ENCODE measurements around the gene TAS2R41. TPM values are rescaled to one million over a fixed set of nuclear protein-coding genes. Genes with fewer than 3 reads are reported as not detected.
"Not testable (repeated sequence)": the region's sequence is repeated elsewhere in the genome, so short reads cannot be mapped to it uniquely, and the experiment has no call there.

Gene TAS2R41
- total RNA-seq, 1 donor from 2014 or later = not detected

- Mint-ChIP-seq H3K4me3 (no peak overlapping the region), H3K36me3 (ENCODE audit: low read depth) (no peaks in the 10 kb centered on the region), H3K27me3 (peaks cover 27% of the 10 kb centered on the region), H3K27ac (no peak overlapping the region), H3K4me1 (no peaks in the 10 kb centered on the region), H3K9me3 (no peaks in the 10 kb centered on the region)
- CTCF ChIA-PET = no interaction called here
- ATAC-seq (ENCODE audit: low read depth) = no peak
- no peak for DNase-seq
- intact Hi-C loops (cut with micrococcal nuclease) = no loop called here
- no peak for TF ChIP-seq CTCF (IDR thresholded peaks at IDR 0.05)
- POLR2A ChIA-PET = no interaction called here
Observed at GRCh38 chr7:143518941-143519340, 41.3 kb downstream of the TAS2R41 start.

GRCh38 chr7:143519411-143520131 lies 41.9 kb downstream of the TAS2R41 start:
- intact Hi-C loops (cut with micrococcal nuclease) = no loop called here
- H3K4me1 Mint-ChIP-seq = no peaks in the 10 kb centered on the region
- ChIA-PET CTCF (no interaction called here), POLR2A (no interaction called here)
- H3K9me3 Mint-ChIP-seq = no peaks in the 10 kb centered on the region
- peaks cover 27% of the 10 kb centered on the region for H3K27me3 Mint-ChIP-seq
- no peaks in the 10 kb centered on the region for H3K36me3 Mint-ChIP-seq (ENCODE audit: low read depth)
- no peak overlapping the region for H3K27ac Mint-ChIP-seq
- DNase-seq (no peak), ATAC-seq (ENCODE audit: low read depth) (no peak)
- TF ChIP-seq CTCF (IDR thresholded peaks at IDR 0.05) = no peak
- H3K4me3 Mint-ChIP-seq = no peak overlapping the region

DNA sequence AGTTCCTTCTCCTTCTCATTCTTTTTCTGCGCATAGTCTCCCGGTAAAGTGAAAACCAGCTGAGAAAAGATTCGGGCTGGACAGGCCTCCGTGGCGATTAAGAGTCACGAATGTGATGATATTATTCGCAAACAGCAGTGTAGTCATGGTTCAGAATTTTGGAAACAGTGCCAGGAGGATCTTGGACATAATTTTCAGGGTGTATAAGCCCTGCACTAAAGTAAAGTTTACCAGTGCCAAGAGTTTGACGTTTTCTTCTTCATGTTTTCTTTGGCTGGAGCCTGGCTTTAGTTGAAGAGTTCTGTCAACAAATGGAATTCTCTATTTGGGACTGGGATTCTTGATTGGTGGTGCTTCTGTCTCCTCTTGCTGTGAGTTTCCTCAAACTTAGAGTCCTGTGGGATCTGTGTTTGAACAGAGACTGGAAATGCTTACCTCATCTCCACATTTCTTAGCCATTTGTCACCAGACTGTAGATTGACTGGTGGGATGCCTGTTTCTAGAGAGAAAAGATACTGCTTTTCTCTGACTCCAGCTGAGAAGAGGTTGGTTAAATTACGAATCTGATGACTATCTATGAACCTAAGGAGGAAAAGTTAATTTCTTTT lies 44.7 kb downstream of the TAS2R41 start:
- H3K4me1 Mint-ChIP-seq; H3K36me3 Mint-ChIP-seq (ENCODE audit: low read depth); POLR2A ChIA-PET; intact Hi-C loops (cut with micrococcal nuclease); ATAC-seq (ENCODE audit: low read depth); DNase-seq; H3K9me3 Mint-ChIP-seq; H3K4me3 Mint-ChIP-seq; H3K27ac Mint-ChIP-seq; CTCF ChIA-PET: not testable (repeated sequence)
- peaks cover 25% of the 10 kb centered on the region for H3K27me3 Mint-ChIP-seq

Other genes with a start within 250 kb of the TAS2R41 start
- 144 and 150 TPM in 2 replicates for gene GSTK1, start 214.4 kb upstream of the TAS2R41 start, total RNA-seq
- gene TMEM139, start 192.9 kb upstream of the TAS2R41 start, total RNA-seq = 0.34 and 0.47 TPM in 2 replicates
- gene CASP2, start 189.5 kb upstream of the TAS2R41 start, total RNA-seq = 59.5 and 62.2 TPM in 2 replicates
- gene CLCN1, start 161.8 kb upstream of the TAS2R41 start, total RNA-seq = not detected in 2 replicates
- gene FAM131B, start 115.2 kb upstream of the TAS2R41 start, total RNA-seq = not detected in 2 replicates
- gene ZYX, start 96.5 kb upstream of the TAS2R41 start, total RNA-seq = 87.5 and 101 TPM in 2 replicates
- not detected in 2 replicates for gene EPHA1, start 69.0 kb upstream of the TAS2R41 start, total RNA-seq
- gene TAS2R60, start 34.4 kb upstream of the TAS2R41 start, total RNA-seq = not detected in 2 replicates
- gene CTAGE15, start 93.9 kb downstream of the TAS2R41 start, total RNA-seq = not detected in 2 replicates
- gene TCAF2, start 143.1 kb downstream of the TAS2R41 start, total RNA-seq = 15.0 and 17.4 TPM in 2 replicates